GM23338 (cell line): Measurements from ENCODE around the gene DIAPH3. TPM values are rescaled to one million over a fixed set of nuclear protein-coding genes. Genes with fewer than 3 reads are reported as not detected.

Experiments
- ATAC-seq: fragments of 200-7000 bp; cut with Tn5 transposase; 3 replicates; pipeline ENCODE4 v1.9.1; 2020
- DNase-seq: peaks from one replicate; pipeline ENCODE4 v3.0.0-alpha.2; 2015; ENCODE audit warnings: low spot score
- H2AFZ ChIP-seq: fragments of 200-600 bp; sonication (generic); 2 replicates; pipeline ENCODE4 v1.8.0; 2016; ENCODE audit warnings: antibody characterized with exemption, mild to moderate bottlenecking, moderate library complexity
- H3F3A ChIP-seq: fragments of 200-600 bp; sonication (generic); replicated peaks from 2 replicates; pipeline ENCODE4 v1.8.0; 2017; ENCODE audit warnings: antibody characterized with exemption, mixed run types, low read depth
- H3K27ac ChIP-seq: fragments of 200-600 bp; sonication (generic); 2 replicates; pipeline ENCODE4 v1.6.1; 2016; ENCODE audit warnings: low read depth
- H3K27me3 ChIP-seq: fragments of 200-600 bp; sonication (generic); 2 replicates; pipeline ENCODE4 v1.8.0; 2016; ENCODE audit warnings: mild to moderate bottlenecking, mixed run types, moderate library complexity; ENCODE audit not compliant: insufficient read depth
- H3K36me3 ChIP-seq: fragments of 200-600 bp; sonication (generic); 2 replicates; pipeline ENCODE4 v1.8.0; 2016; ENCODE audit warnings: mild to moderate bottlenecking; ENCODE audit not compliant: insufficient read depth
- H3K4me1 ChIP-seq: fragments of 200-600 bp; sonication (generic); 2 replicates; pipeline ENCODE4 v1.8.0; 2016; ENCODE audit warnings: mild to moderate bottlenecking, moderate library complexity; ENCODE audit not compliant: insufficient read depth
- H3K4me2 ChIP-seq: fragments of 200-600 bp; sonication (generic); 2 replicates; pipeline ENCODE4 v1.7.1; 2017; ENCODE audit warnings: mixed run types
- H3K4me3 ChIP-seq: fragments of 200-600 bp; sonication (generic); 2 replicates; pipeline ENCODE4 v1.6.1; 2016; ENCODE audit warnings: mixed run types
- H3K79me2 ChIP-seq: fragments of 200-600 bp; sonication (generic); replicated peaks from 2 replicates; pipeline ENCODE4 v1.8.0; 2017; ENCODE audit warnings: mild to moderate bottlenecking; ENCODE audit not compliant: insufficient read depth
- H3K9me2 ChIP-seq: fragments of 200-600 bp; sonication (generic); 2 replicates; pipeline ENCODE4 v1.8.0; 2017; ENCODE audit not compliant: insufficient read depth
- H4K20me1 ChIP-seq: fragments of 200-600 bp; sonication (generic); replicated peaks from 2 replicates; pipeline ENCODE4 v1.8.0; 2017; ENCODE audit warnings: mild to moderate bottlenecking; ENCODE audit not compliant: insufficient read depth
- H3K27ac Mint-ChIP-seq: 2 replicates; pipeline ENCODE4 v1.8.0; 2020; ENCODE audit warnings: inconsistent platforms, mild to moderate bottlenecking, moderate library complexity, mixed read lengths
- H3K27me3 Mint-ChIP-seq: 3 replicates; pipeline ENCODE4 v1.8.0; 2022; ENCODE audit warnings: low read depth, mild to moderate bottlenecking, moderate library complexity, mixed read lengths, inconsistent platforms; ENCODE audit not compliant: insufficient read depth, poor library complexity
- H3K36me3 Mint-ChIP-seq: 3 replicates; pipeline ENCODE4 v1.8.0; 2021; ENCODE audit warnings: low read depth, mild to moderate bottlenecking, inconsistent platforms, moderate library complexity, mixed read lengths
- H3K4me1 Mint-ChIP-seq: 3 replicates; pipeline ENCODE4 v1.8.0; 2020; ENCODE audit warnings: mild to moderate bottlenecking, inconsistent platforms, mixed read lengths
- H3K4me3 Mint-ChIP-seq: 3 replicates; pipeline ENCODE4 v1.8.0; 2021; ENCODE audit warnings: moderate library complexity, mild to moderate bottlenecking, inconsistent platforms, mixed read lengths
- H3K9me3 Mint-ChIP-seq: 3 replicates; pipeline ENCODE4 v1.8.0; 2020; ENCODE audit warnings: moderate library complexity, mild to moderate bottlenecking, inconsistent platforms, mixed read lengths
- ETS1 ChIP-seq: IDR thresholded peaks from 2 replicates; pipeline ENCODE4 v1.6.1; 2016; ENCODE audit warnings: antibody characterized with exemption
- EZH2phosphoT487 ChIP-seq: fragments of 200-600 bp; sonication (generic); IDR thresholded peaks from one replicate; pipeline ENCODE4 v1.8.1; 2018; ENCODE audit warnings: antibody characterized with exemption; ENCODE audit not compliant: unreplicated experiment
- JUNB ChIP-seq: IDR thresholded peaks from one replicate; pipeline ENCODE4 v1.6.1; 2016; ENCODE audit warnings: antibody characterized with exemption; ENCODE audit not compliant: unreplicated experiment
- STAT1 ChIP-seq: IDR thresholded peaks from one replicate; pipeline ENCODE4 v1.6.1; 2016; ENCODE audit warnings: antibody characterized with exemption; ENCODE audit not compliant: unreplicated experiment
- ZNF331 ChIP-seq: fragments of 250-450 bp; sonication (Bioruptor Pico); IDR thresholded peaks from 2 replicates; pipeline ENCODE4 v1.5.0; 2020; ENCODE audit warnings: low read depth, mild to moderate bottlenecking, moderate library complexity
- ZNF462 ChIP-seq: fragments of 250-450 bp; sonication (Bioruptor Pico); IDR thresholded peaks from 2 replicates; pipeline ENCODE4 v1.5.0; 2020; ENCODE audit warnings: mild to moderate bottlenecking, moderate library complexity
- polyA plus RNA-seq: library from polyadenylated mRNA; unstranded; fragments of >200 nt; fragmentation: Nextera tagmentation; extraction: Ambion mirVana; gene quantifications from 2 replicates; pipeline ENCODE4 v1.2.1, GENCODE V29; 2016
- total RNA-seq: library from RNA; depleted of rRNA; stranded (reverse); fragments of >200 nt; shearing (Covaris generic); gene quantifications from 2 replicates; pipeline ENCODE4 v1.2.3, GENCODE V29; 2014

The DIAPH3 gene
- total and polyA plus RNA-seq, 2 experiments from 2014 or later = 23.4 to 30.2 TPM

DNA sequence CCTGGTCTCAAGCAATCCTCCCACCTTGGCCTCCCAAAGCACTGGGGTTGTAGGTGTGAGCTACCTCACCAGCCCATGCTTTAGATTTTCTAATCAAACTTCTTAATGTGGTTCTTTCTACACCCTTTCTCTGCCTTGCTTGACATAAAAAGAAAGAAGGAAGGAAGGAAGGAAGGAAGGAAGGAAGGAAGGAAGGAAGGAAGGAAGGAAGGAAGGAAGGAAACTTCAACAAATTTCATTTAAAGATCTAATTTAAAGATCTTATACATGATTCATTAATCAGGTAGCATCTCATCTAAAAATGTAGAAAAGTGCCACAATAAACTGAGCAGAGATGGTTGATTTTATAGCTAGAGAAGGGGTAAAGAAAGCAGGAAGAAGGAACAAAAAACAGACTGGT lies 215.0 kb downstream of the DIAPH3 start (continued):
- TF ChIP-seq ZNF462 (CRISPR knock-in tag) (no peak), JUNB (no peak), ETS1 (no peak), STAT1 (no peak), ZNF331 (no peak)

- H3F3A ChIP-seq = no peaks in the 10 kb centered on the region
- no peaks in the 10 kb centered on the region; the same call in 1 of the 2 replicates for H4K20me1 ChIP-seq
- no peaks in the 10 kb centered on the region for H3K9me2 ChIP-seq
- Mint-ChIP-seq H3K27me3 (no peaks in the 10 kb centered on the region), H3K9me3 (no peaks in the 10 kb centered on the region), H3K4me1 (peaks cover 4% of the 10 kb centered on the region; the same call in 2 of the 3 replicates), H3K4me3 (no peak overlapping the region), H3K27ac (peak overlapping the region; percentile 22; the same call in 1 of the 2 replicates), H3K36me3 (no peaks in the 10 kb centered on the region)
- no peaks in the 10 kb centered on the region for H3K36me3 ChIP-seq
- no peak overlapping the region for H3K27ac ChIP-seq
- DNase-seq (no peak), ATAC-seq (no peak)
- H3K4me3 ChIP-seq = no peak overlapping the region
- H3K79me2 ChIP-seq = no peaks in the 10 kb centered on the region
- H3K4me1 ChIP-seq = no peaks in the 10 kb centered on the region
- H3K4me2 ChIP-seq = no peak overlapping the region
- TF ChIP-seq STAT1 (no peak), ETS1 (no peak), EZH2phosphoT487 (no peak), ZNF331 (no peak)
- no peak overlapping the region for H2AFZ ChIP-seq
- no peaks in the 10 kb centered on the region for H3K27me3 ChIP-seq
Measured at GRCh38 chr13:59946944-59947343, 216.8 kb downstream of the DIAPH3 start.
